ENCODE results near the gene SLC22A31. TPM values are rescaled to one million over a fixed set of nuclear protein-coding genes. Genes with fewer than 3 reads are reported as not detected.
A peak's percentile ranks its signal among the peaks of the same experiment; 100 is the strongest.

SLC22A31 gene
- total RNA-seq, 6 experiments from 2014 or later: 0.19 to 19.3 (median 6.8) TPM; not detected in 2

DNA sequence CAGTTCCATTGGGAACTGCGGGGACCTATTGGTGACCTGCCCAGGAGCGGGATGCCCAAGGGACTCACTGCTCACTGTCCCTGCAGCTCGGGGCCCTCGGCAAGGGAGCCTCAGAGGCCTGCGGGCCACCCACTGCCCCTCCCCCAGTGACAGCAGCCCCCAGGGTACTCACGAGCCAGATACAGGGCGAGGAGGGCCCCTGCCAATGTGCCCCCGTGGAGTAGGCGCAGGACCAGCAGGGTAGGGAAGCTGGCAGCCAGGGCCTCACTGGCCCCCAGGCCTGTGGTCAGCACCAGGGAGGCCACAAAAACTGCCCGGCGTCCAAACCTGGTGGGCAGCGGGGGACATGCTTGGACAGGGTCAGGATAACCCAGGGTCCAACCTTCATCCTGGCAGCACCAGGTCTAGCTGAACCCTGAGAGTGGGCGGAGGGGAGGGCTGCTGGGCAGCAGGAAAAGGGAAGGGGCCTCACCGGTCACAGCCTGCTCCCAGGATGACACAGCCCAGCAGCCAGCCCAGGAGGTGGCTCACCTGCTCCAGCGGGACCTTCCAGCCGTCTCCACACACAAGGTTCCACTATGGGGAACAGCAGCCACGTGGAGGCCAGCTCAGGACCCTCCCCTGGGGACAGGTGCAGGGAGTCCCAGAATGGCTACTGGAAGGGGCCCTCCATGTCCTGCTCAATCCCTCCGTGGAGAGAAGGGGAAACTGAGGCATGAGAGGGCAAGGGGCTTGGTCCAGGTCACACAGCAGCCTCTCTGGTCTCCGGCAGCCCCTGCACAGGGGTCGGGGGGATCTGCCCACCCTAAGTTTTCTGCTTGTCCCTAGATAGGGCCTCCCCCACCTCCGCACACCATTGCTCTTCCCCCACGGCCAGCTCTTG is 855 bp downstream of the SLC22A31 start:
- intact Hi-C loops (cut with DNase I): no loop called here
- Histone ChIP-seq H3K4me1 (peaks cover 0 to 8% (median 0%) of the 10 kb centered on the region in 4 donors), H3K9me3 (no peaks in the 10 kb centered on the region), H3K36me3 (no peaks in the 10 kb centered on the region), H3K4me3 (no peak overlapping the region), H3K27ac (no peak overlapping the region), H3K27me3 (peaks cover 0 to 11% of the 10 kb centered on the region in 2 donors)
- no peak for ATAC-seq
- 67% methylated on average over 3 of the region's 22 CpGs for WGBS (ENCODE audit: insufficient coverage, low coverage, low lambda C conversion rate, missing lambda C conversion rate)
- peak in 1 of 3 donors; percentile 14 for DNase-seq
- TF ChIP-seq POLR2A (IDR thresholded peaks at IDR 0.05): no peak
- TF ChIP-seq, protein P1, sequence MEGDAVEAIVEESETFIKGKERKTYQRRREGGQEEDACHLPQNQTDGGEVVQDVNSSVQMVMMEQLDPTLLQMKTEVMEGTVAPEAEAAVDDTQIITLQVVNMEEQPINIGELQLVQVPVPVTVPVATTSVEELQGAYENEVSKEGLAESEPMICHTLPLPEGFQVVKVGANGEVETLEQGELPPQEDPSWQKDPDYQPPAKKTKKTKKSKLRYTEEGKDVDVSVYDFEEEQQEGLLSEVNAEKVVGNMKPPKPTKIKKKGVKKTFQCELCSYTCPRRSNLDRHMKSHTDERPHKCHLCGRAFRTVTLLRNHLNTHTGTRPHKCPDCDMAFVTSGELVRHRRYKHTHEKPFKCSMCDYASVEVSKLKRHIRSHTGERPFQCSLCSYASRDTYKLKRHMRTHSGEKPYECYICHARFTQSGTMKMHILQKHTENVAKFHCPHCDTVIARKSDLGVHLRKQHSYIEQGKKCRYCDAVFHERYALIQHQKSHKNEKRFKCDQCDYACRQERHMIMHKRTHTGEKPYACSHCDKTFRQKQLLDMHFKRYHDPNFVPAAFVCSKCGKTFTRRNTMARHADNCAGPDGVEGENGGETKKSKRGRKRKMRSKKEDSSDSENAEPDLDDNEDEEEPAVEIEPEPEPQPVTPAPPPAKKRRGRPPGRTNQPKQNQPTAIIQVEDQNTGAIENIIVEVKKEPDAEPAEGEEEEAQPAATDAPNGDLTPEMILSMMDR (IDR thresholded peaks at IDR 0.05): no peak

DNA sequence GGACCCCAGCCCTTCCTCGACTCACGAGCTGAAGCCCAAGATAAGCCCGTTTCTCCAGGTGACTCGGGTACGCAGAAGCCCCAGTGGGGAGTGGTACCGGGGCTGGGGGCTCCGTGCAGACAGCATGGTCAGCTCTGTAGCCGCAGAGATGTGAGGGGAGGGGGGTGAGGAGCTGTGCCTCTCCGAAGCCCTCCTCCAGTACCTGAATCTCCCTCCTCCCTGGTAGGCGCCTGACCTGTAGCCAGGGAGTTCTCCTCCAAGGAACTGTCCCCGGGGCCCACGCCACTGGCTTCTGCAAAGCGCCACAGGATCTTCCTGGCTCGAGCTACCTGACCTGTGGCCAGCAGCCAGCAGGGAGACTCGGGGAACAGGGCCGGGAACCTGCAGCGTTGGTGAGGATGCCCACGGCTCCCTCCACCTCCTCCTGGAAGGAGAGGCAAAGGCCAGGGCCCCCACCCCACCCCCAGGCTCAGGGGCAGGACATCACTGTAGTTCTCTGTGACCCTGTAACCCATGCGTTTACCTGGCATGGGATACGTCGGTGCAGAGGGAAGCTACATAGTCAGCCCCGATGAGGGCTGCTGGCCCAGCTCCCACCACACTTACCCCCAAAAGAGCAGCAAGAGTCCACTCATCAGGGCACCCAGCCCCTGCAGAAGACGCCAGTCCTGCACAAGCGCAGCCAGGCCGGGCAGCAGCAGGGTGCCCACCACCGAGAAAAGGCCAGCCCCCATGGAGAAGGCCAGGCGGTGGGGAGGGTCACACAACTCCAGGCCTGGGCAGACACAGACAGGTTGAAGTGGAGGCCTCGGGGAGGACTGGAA is 1.7 kb downstream of the SLC22A31 start:
- no peak overlapping the region for H3K27ac ChIP-seq
- WGBS (ENCODE audit: insufficient coverage, low coverage, low lambda C conversion rate, missing lambda C conversion rate): 91% methylated on average over 6 of the region's 28 CpGs
- H3K9me3 ChIP-seq: no peaks in the 10 kb centered on the region
- peaks cover 0 to 8% (median 0%) of the 10 kb centered on the region in 4 donors for H3K4me1 ChIP-seq
- TF ChIP-seq POLR2A (IDR thresholded peaks at IDR 0.05): no peak
- TF ChIP-seq, protein P1 (IDR thresholded peaks at IDR 0.05): no peak
- intact Hi-C loops (cut with DNase I): no loop called here
- ATAC-seq (no peak), DNase-seq (no peak)
- no peak overlapping the region for H3K4me3 ChIP-seq
- H3K36me3 ChIP-seq: no peaks in the 10 kb centered on the region
- H3K27me3 ChIP-seq: peaks cover 0 to 11% of the 10 kb centered on the region in 2 donors

DNA sequence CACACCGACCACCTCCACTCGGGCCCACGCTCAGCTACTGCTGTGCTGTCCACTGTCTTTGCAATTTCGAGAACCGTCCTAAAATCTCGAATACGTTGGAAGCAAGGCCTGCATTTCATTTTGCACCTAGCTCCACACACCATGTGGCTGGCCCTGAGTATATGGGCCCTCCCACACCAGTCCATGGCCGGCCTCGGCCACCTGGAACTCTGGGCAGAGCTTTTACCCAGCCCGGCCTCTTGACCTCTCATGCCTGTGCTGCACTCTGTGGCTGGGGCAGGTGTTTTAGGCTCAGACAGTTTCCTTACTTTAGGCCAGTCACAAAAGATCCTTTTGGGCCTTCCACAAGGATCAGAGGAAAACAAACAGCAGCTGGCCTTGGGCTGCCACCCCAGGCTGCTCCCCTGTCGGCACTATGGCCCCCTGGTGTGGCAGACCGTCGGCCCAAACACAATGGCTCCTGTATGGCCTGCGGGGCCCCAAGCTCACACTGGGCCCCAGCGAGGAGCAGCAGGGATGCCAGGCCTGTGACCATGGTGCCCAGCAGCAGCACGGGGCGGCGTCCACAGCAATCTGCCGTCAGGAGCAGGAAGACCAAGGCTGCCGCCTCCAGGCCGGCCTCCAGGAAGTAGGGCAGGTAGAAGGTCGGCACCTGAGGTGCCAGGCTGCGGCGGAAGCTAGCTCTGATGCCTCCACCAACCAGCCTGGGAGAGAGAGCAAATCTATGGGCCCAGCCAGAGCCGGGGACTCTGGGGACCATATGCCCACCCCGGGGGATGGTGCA is 2.5 kb downstream of the SLC22A31 start:
- Histone ChIP-seq H3K36me3 (no peaks in the 10 kb centered on the region), H3K9me3 (no peaks in the 10 kb centered on the region), H3K27ac (no peak overlapping the region), H3K4me1 (peaks cover 0 to 8% (median 0%) of the 10 kb centered on the region in 4 donors), H3K4me3 (no peak overlapping the region), H3K27me3 (peaks cover 0 to 4% of the 10 kb centered on the region in 2 donors)
- TF ChIP-seq, protein P1 (IDR thresholded peaks at IDR 0.05): no peak
- TF ChIP-seq POLR2A (IDR thresholded peaks at IDR 0.05): no peak
- ATAC-seq (no peak), DNase-seq (no peak)
- intact Hi-C loops (cut with DNase I): no loop called here
- 68% methylated on average over 7 of the region's 26 CpGs for WGBS (ENCODE audit: insufficient coverage, low coverage, low lambda C conversion rate, missing lambda C conversion rate)

DNA sequence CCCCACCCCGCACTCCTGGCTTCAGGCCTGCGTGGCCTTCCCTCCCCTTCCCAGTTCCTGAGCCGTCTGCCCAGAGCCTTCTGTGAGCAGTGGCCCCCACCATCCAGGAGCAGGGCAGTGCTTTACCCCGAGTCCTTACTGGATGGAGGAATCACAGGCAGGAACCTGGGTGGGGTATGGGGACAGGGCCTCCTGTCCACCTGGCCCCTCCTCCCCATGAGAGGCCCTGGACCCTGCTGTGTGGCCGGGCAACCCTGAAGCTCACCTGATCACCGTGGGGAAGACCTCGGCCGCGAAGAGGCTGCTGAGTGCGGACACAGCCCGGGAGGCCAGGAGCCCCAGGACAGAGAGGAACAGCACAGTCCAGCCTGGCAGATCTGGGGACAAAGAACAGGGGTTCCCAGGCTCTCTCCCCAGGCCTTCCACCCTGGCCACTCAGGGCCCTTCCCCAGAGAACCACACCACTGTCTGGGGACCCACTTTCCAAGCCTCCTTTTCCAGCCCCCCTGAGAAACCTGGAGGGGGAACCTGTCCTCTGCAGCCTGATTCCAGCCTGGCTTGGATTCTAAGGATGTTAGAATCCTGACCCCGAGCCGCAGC is 3.2 kb downstream of the SLC22A31 start:
- peak in 1 of 3 donors; percentile 19 for DNase-seq
- H3K27me3 ChIP-seq: no peaks in the 10 kb centered on the region
- no peak for ATAC-seq
- intact Hi-C loops (cut with DNase I): no loop called here
- no peak overlapping the region for H3K27ac ChIP-seq
- peaks cover 0 to 8% (median 0%) of the 10 kb centered on the region in 4 donors for H3K4me1 ChIP-seq
- H3K9me3 ChIP-seq: no peaks in the 10 kb centered on the region
- no peaks in the 10 kb centered on the region for H3K36me3 ChIP-seq
- TF ChIP-seq POLR2A (IDR thresholded peaks at IDR 0.05): no peak
- TF ChIP-seq, protein P1 (IDR thresholded peaks at IDR 0.05): no peak
- H3K4me3 ChIP-seq: no peak overlapping the region
- WGBS (ENCODE audit: insufficient coverage, low coverage, low lambda C conversion rate, missing lambda C conversion rate): 100% methylated on average over 2 of the region's 13 CpGs

Measured in right lobe of liver (tissue), 6 donors.